Muscle of leg (tissue), 11 donors: ENCODE results near the gene ANKRD61. TPM values are rescaled to one million over a fixed set of nuclear protein-coding genes. Genes with fewer than 3 reads are reported as not detected.
"Not testable (repeated sequence)": the region's sequence is repeated elsewhere in the genome, so short reads cannot be mapped to it uniquely, and the experiment has no call there.

ENCODE experiments used
- DNase-seq: peaks from one replicate; pipeline ENCODE4 v3.0.0; 2013
- H3K27ac ChIP-seq: one replicate; pipeline ENCODE4 v1.5.1; 2013; ENCODE audit warnings: mild to moderate bottlenecking, low read length, control low read depth
- H3K27me3 ChIP-seq: one replicate; pipeline ENCODE4 v1.6.1; 2013; ENCODE audit warnings: low read length; ENCODE audit not compliant: control insufficient read depth, insufficient read depth
- H3K36me3 ChIP-seq: one replicate; pipeline ENCODE4 v1.6.1; 2013; ENCODE audit warnings: low read length; ENCODE audit not compliant: control insufficient read depth, insufficient read depth
- H3K4me1 ChIP-seq: one replicate; pipeline ENCODE4 v1.6.1; 2013; ENCODE audit warnings: low read length; ENCODE audit not compliant: control insufficient read depth, insufficient read depth
- H3K4me3 ChIP-seq: one replicate; pipeline ENCODE4 v1.5.1; 2013; ENCODE audit warnings: low read length, control low read depth
- H3K9me3 ChIP-seq: replicated peaks from 2 replicates; pipeline ENCODE4 v1.6.1; 2013; ENCODE audit warnings: low read depth, low read length; ENCODE audit not compliant: control insufficient read depth
- WGBS: methylation state at CpG from one replicate; pipeline ENCODE4 v1.1.5; 2013; ENCODE audit warnings: missing lambda C conversion rate; ENCODE audit not compliant: insufficient coverage; 5-methylcytosine and 5-hydroxymethylcytosine counted together
- polyA plus RNA-seq, 8 donors: library from polyadenylated mRNA; unstranded; fragments of 120-200 nt; gene quantifications; one replicate each; pipeline versions ENCODE4 v1.2.1 to v1.2.3, GENCODE V29; 2013; ENCODE audit warnings: inconsistent platforms in 1 of 8, low replicate concordance in 1 of 8; ENCODE audit not compliant: insufficient read length in 8 of 8, insufficient read depth in 1 of 8
- total RNA-seq: library from RNA; stranded (reverse); fragments of 120-200 nt; gene quantifications from one replicate; pipeline ENCODE4 v1.2.4, GENCODE V29; 2013

The ANKRD61 gene
- total and polyA plus RNA-seq, 9 donors = 0.22 to 1.0 (median 0.69) TPM

DNA sequence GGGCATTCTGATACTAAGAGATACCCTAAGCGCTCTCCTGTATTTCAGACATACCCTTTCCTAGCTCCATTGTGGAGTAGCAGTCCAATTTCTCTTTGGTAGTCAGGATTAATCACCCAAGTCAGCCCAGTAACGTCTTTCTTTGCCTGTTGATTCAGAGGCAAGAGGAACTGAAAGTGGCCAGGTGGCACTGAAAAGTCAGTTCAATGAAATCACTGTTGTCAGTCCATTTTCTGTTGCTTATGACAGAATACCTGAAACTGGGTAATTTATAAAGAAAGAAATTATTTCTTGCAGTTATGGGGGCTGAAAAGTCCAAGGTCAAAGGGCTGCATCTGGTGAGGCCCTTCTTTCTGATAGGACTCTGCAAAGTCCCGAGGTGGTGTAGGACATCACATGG, 40.2 kb downstream of the ANKRD61 start:
- 70% methylated on average over 2 of the region's 3 CpGs for WGBS
- Histone ChIP-seq H3K4me1 (no peaks in the 10 kb centered on the region), H3K27ac (no peak overlapping the region), H3K27me3 (no peaks in the 10 kb centered on the region), H3K9me3 (no peaks in the 10 kb centered on the region), H3K36me3 (no peaks in the 10 kb centered on the region), H3K4me3 (no peak overlapping the region)
- DNase-seq = no peak

DNA sequence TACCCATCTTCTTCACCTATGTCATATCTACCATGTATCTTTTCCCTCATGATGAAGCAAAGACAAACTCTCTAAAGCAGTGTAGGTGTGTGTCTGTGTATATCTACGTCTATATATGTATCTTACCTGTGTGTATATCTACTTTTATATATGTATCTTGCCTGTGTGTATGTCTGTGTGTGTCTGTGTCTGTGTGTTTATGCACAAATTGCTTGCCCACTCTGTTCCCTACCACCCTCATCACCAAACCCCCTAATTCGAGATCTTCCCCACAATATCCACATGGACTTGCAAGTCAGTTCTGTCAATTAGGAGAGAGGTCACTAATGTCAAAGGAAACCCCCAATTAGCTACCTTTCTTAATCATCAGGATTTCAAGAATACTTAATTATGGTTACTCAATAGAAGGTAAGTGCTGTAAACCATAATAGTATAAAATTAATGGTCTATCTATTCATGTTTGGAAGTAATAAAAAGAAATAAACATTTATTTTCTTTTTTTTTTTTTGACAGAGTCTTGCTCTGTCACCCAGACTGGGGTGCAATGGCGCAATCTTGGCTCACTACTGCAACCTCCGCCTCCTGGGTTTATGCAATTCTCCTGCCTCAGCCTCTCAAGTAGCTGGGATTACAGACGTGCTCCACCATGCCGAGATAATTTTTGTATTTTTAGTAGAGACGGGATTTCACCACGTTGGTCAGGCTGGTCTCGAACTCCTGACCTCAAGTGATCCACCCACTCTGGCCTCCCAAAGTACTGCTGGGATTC, 43.6 kb downstream of the ANKRD61 start:
- no peak for DNase-seq
- H3K36me3 ChIP-seq = no peaks in the 10 kb centered on the region
- WGBS = 75% methylated on average over 5 of the region's 9 CpGs
- H3K9me3 ChIP-seq = no peaks in the 10 kb centered on the region
- no peaks in the 10 kb centered on the region for H3K27me3 ChIP-seq
- H3K27ac ChIP-seq = no peak overlapping the region
- H3K4me1 ChIP-seq = no peaks in the 10 kb centered on the region
- no peak overlapping the region for H3K4me3 ChIP-seq

DNA sequence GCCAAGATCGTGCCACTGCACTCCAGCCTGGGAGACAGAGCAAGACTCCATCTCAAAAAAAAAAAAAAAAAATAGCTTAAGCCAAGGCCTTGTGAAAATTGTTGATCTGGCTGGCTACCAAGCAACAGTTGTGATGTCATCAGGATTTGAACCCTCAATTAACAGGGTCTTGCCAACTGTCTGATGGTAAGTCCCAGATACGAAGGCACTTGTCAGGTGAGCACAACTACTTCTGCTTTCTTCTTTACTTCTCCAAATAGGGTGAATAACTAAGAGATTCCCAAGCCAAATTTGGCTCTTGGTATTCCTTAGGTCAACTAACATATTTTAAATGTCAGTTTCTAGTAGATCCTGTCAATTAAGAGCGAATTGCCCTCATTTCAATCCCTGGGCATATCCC, 47.4 kb downstream of the ANKRD61 start:
- DNase-seq = no peak
- no peaks in the 10 kb centered on the region for H3K27me3 ChIP-seq
- H3K27ac ChIP-seq = no peak overlapping the region
- no peaks in the 10 kb centered on the region for H3K36me3 ChIP-seq
- H3K9me3 ChIP-seq = no peaks in the 10 kb centered on the region
- H3K4me1 ChIP-seq = no peaks in the 10 kb centered on the region
- H3K4me3 ChIP-seq = no peak overlapping the region
- no CpG with 5 or more reads among the region's 3 CpGs for WGBS

DNA sequence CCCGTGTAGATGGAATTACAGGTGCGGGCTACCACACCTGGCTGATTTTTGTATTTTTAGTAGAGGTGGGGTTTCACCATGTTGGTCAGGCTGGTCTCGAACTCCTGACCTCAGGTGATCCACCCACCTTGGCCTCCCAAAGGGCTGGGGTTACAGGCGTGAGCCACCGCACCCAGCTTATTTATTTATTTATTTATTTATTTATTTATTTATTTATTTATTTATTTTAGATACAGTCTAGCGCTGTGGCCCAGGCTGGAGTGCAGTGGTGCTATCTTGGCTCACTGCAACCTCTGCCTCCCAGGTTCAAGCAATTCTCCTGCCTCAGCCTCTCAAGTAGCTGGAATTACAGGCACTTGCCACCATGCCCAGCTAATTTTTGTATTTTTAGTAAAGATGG, 51.9 kb downstream of the ANKRD61 start:
- not testable (repeated sequence) for H3K4me1 ChIP-seq, H3K9me3 ChIP-seq, H3K27ac ChIP-seq, H3K27me3 ChIP-seq, DNase-seq, H3K4me3 ChIP-seq, H3K36me3 ChIP-seq
- WGBS = no CpG with 5 or more reads among the region's 6 CpGs

Other genes starting within 250 kb of the ANKRD61 start
- gene RNF216, start 249.7 kb upstream of the ANKRD61 start, total RNA-seq = 24.4 TPM
- 10 to 100 TPM; 23.5 to 29.7 (median 27.7) TPM for gene RNF216, start 249.7 kb upstream of the ANKRD61 start, polyA plus RNA-seq
- not detected for gene OCM, start 150.6 kb upstream of the ANKRD61 start, total RNA-seq
- not detected for gene OCM, start 150.6 kb upstream of the ANKRD61 start, polyA plus RNA-seq
- gene CCZ1, start 132.6 kb upstream of the ANKRD61 start, total RNA-seq = 36.0 TPM
- gene CCZ1, start 132.6 kb upstream of the ANKRD61 start, polyA plus RNA-seq = 10 to 100 TPM; 48.3 to 63.5 (median 52.5) TPM
- gene RSPH10B, start 60.7 kb upstream of the ANKRD61 start, total RNA-seq = 0.31 TPM
- gene RSPH10B, start 60.7 kb upstream of the ANKRD61 start, polyA plus RNA-seq = 1 to 10 TPM in 1 of 8 donors, under 1 TPM in 5, not detected in 2; 0.06 to 1.2 (median 0.24) TPM
- 13.2 TPM for gene PMS2, start 22.3 kb upstream of the ANKRD61 start, total RNA-seq
- gene PMS2, start 22.3 kb upstream of the ANKRD61 start, polyA plus RNA-seq = 10 to 100 TPM in 6 of 8 donors, 1 to 10 TPM in 2; 8.1 to 12.3 (median 10.3) TPM
- 44.2 TPM for gene AIMP2, start 22.1 kb upstream of the ANKRD61 start, total RNA-seq
- gene AIMP2, start 22.1 kb upstream of the ANKRD61 start, polyA plus RNA-seq = 10 to 100 TPM; 28.3 to 35.2 (median 32.0) TPM
- 29.6 TPM for gene EIF2AK1, start 27.8 kb downstream of the ANKRD61 start, total RNA-seq
- 10 to 100 TPM; 41.4 to 49.8 (median 45.4) TPM for gene EIF2AK1, start 27.8 kb downstream of the ANKRD61 start, polyA plus RNA-seq
- 3.6 TPM for gene USP42, start 73.6 kb downstream of the ANKRD61 start, total RNA-seq
- 10 to 100 TPM in 1 of 8 donors, 1 to 10 TPM in 7; 7.0 to 11.0 (median 9.0) TPM for gene USP42, start 73.6 kb downstream of the ANKRD61 start, polyA plus RNA-seq
- 20.3 TPM for gene CYTH3, start 241.2 kb downstream of the ANKRD61 start, total RNA-seq
- 10 to 100 TPM; 33.1 to 46.7 (median 41.6) TPM for gene CYTH3, start 241.2 kb downstream of the ANKRD61 start, polyA plus RNA-seq